HG02840 (cell line): ENCODE data around the gene MXI1.

Source experiments
- ATAC-seq: cut with Tn5 transposase; IDR thresholded peaks from one replicate; pipeline ENCODE4 v1.9.1; 2021; ENCODE audit warnings: mild to moderate bottlenecking, moderate library complexity, moderate number of reproducible peaks; ENCODE audit not compliant: unreplicated experiment, low FRiP score

Gene MXI1

GRCh38 chr10:110212119-110213006 is 5.0 kb downstream of the MXI1 start:
- ATAC-seq: no peak

- ATAC-seq: no peak
Measured at GRCh38 chr10:110214371-110214826, 7.0 kb downstream of the MXI1 start.

GRCh38 chr10:110215286-110216170 is 8.1 kb downstream of the MXI1 start:
- no peak for ATAC-seq

GRCh38 chr10:110216240-110216639 is 8.8 kb downstream of the MXI1 start:
- no peak for ATAC-seq

GRCh38 chr10:110216942-110217661 is 9.7 kb downstream of the MXI1 start:
- ATAC-seq: no peak

- ATAC-seq: no peak
Measured at GRCh38 chr10:110217662-110218008, 10.2 kb downstream of the MXI1 start.

- ATAC-seq: no peak
Measured at GRCh38 chr10:110218632-110219031, 11.2 kb downstream of the MXI1 start.

GRCh38 chr10:110219884-110220283 is 12.5 kb downstream of the MXI1 start:
- no peak for ATAC-seq

- no peak for ATAC-seq
Measured at GRCh38 chr10:110220398-110220797, 13.0 kb downstream of the MXI1 start.

GRCh38 chr10:110221044-110221720 is 13.8 kb downstream of the MXI1 start:
- no peak for ATAC-seq

- peak; percentile 39 for ATAC-seq
Measured at GRCh38 chr10:110221721-110222261, 14.4 kb downstream of the MXI1 start.

- no peak for ATAC-seq
Measured at GRCh38 chr10:110222641-110223297, 15.4 kb downstream of the MXI1 start.

- no peak for ATAC-seq
Measured at GRCh38 chr10:110223298-110223925, 16.0 kb downstream of the MXI1 start.

GRCh38 chr10:110224992-110225391 is 17.6 kb downstream of the MXI1 start:
- no peak for ATAC-seq

GRCh38 chr10:110225441-110225755 is 18.0 kb downstream of the MXI1 start:
- no peak for ATAC-seq

GRCh38 chr10:110225756-110226542 is 18.5 kb downstream of the MXI1 start:
- ATAC-seq: peak; percentile 72

- ATAC-seq: no peak
Measured at GRCh38 chr10:110226543-110226925, 19.1 kb downstream of the MXI1 start.

GRCh38 chr10:110226926-110227641 is 19.7 kb downstream of the MXI1 start:
- ATAC-seq: no peak
